ENCODE results near the gene PPP1R14C. TPM values are rescaled to one million over a fixed set of nuclear protein-coding genes. Genes with fewer than 3 reads are reported as not detected.

Gene PPP1R14C
- total and polyA plus RNA-seq, 10 of the 15 experiments (the other 5 are each of a cell fraction or from before 2014, with no cell fraction given) = 0.07 to 1.6 (median 0.13) TPM; not detected in 4

DNA sequence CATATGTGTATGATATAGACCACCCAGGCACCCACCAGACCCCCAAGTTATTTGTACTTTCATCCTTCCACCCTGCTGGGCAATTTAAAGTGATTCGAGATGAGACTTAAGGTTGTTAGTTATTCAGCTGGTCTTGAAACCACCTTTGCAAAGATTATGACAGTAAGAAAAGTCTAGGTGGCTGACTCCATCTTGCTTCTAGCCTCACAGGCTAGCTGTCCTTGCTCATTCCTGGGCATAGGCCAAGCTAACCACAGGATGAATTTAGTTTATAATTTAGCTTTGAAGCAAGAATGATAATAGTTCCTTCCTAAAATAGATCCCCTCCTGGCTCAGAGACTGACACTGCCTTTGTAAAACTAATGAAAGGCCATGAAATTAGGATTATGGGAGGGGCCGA is 154.0 kb downstream of the PPP1R14C start:
- whole genome bisulfite sequencing (ENCODE audit: insufficient coverage, insufficient replicate concordance, low lambda C conversion rate, missing lambda C conversion rate) = 0% methylated on average over 2 of the region's 2 CpGs
- H3K9ac ChIP-seq (ENCODE audit: control insufficient read depth, insufficient read depth, low read length) = no peak overlapping the region
- H3K9me3 ChIP-seq (replicated peaks; ENCODE audit: control insufficient read depth, insufficient read depth, low read length) = peaks cover 7% of the 10 kb centered on the region; the same call in 2 of the 3 replicates
- H2AFZ ChIP-seq (ENCODE audit: control insufficient read depth, low read depth, low read length) = no peak overlapping the region
- no peak for DNase-seq (ENCODE audit: low read depth, low spot score)
- H3K79me2 ChIP-seq (ENCODE audit: control insufficient read depth, insufficient read depth, low read length) = no peaks in the 10 kb centered on the region
- no peak overlapping the region for H3K4me2 ChIP-seq (ENCODE audit: control insufficient read depth, insufficient read depth)
- in situ Hi-C loops (cut with MboI) (no loop called here), intact Hi-C loops (cut with micrococcal nuclease; ENCODE audit: unreplicated experiment) (no loop called here)
- POLR2A ChIA-PET = no interaction called here
- SMC1A ChIA-PET (ENCODE audit: uncharacterized antibody, unreplicated experiment) = no interaction called here
- ATAC-seq = no peak
- no peak overlapping the region for H3K27ac ChIP-seq (ENCODE audit: control insufficient read depth, insufficient read depth)
- no peaks in the 10 kb centered on the region; a peak in 1 of 4 replicates for H3K27me3 ChIP-seq (replicated peaks in 1 of 2; ENCODE audit: control insufficient read depth in 2 of 2, insufficient read depth in 2 of 2, low read length in 1 of 2)
- RAD21 ChIA-PET (ENCODE audit: unreplicated experiment) = no interaction called here
- no TSS peak for BruUV-seq (replicated peaks)
- no peak for FAIRE-seq
- H3K36me3 ChIP-seq (ENCODE audit: control insufficient read depth in 2 of 2, insufficient read depth in 2 of 2, low read length in 1 of 2) = no peaks in the 10 kb centered on the region
- CTCF ChIA-PET = no interaction called here
- no peak overlapping the region for H3K4me3 ChIP-seq
- H3K4me1 ChIP-seq (ENCODE audit: control insufficient read depth, insufficient read depth, low read length) = no peaks in the 10 kb centered on the region
- H4K20me1 ChIP-seq (ENCODE audit: control insufficient read depth, insufficient read depth) = no peaks in the 10 kb centered on the region
- TF ChIP-seq SMARCA5 (IDR thresholded peaks at IDR 0.05) (no peak), RCOR1 (conservative IDR thresholded peaks at IDR 0.05; ENCODE audit: low read depth, low read length) (no peak), FOXM1 (IDR thresholded peaks at IDR 0.05; ENCODE audit: low read depth, low read length) (no peak), RBBP5 (conservative IDR thresholded peaks at IDR 0.05) (no peak), RELA (IDR thresholded peaks at IDR 0.05; ENCODE audit: borderline replicate concordance, partially characterized antibody) (no peak), PAX5 (IDR thresholded peaks at IDR 0.05; ENCODE audit: borderline replicate concordance, low read depth, low read length) (no peak), HCFC1 (IDR thresholded peaks at IDR 0.05; ENCODE audit: low read length) (no peak), NBN (IDR thresholded peaks at IDR 0.05) (no peak), EGR1 (IDR thresholded peaks at IDR 0.05; ENCODE audit: borderline replicate concordance in 1 of 2, low read depth in 2 of 2, low read length in 2 of 2) (no peak), TARDBP (IDR thresholded peaks at IDR 0.05; ENCODE audit: borderline replicate concordance) (no peak), JUND (IDR thresholded peaks at IDR 0.05; ENCODE audit: low read depth, low read length) (no peak), SMAD5 (IDR thresholded peaks at IDR 0.05; ENCODE audit: low read depth) (no peak)
- TF ChIP-seq, protein P1, sequence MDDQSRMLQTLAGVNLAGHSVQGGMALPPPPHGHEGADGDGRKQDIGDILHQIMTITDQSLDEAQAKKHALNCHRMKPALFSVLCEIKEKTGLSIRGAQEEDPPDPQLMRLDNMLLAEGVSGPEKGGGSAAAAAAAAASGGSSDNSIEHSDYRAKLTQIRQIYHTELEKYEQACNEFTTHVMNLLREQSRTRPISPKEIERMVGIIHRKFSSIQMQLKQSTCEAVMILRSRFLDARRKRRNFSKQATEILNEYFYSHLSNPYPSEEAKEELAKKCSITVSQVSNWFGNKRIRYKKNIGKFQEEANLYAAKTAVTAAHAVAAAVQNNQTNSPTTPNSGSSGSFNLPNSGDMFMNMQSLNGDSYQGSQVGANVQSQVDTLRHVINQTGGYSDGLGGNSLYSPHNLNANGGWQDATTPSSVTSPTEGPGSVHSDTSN (IDR thresholded peaks at IDR 0.05; ENCODE audit: insufficient replicate concordance, low read depth, low read length) = no peak
- TF ChIP-seq, protein P2, sequence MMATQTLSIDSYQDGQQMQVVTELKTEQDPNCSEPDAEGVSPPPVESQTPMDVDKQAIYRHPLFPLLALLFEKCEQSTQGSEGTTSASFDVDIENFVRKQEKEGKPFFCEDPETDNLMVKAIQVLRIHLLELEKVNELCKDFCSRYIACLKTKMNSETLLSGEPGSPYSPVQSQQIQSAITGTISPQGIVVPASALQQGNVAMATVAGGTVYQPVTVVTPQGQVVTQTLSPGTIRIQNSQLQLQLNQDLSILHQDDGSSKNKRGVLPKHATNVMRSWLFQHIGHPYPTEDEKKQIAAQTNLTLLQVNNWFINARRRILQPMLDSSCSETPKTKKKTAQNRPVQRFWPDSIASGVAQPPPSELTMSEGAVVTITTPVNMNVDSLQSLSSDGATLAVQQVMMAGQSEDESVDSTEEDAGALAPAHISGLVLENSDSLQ (IDR thresholded peaks at IDR 0.05) = no peak
- TF ChIP-seq, protein P3, sequence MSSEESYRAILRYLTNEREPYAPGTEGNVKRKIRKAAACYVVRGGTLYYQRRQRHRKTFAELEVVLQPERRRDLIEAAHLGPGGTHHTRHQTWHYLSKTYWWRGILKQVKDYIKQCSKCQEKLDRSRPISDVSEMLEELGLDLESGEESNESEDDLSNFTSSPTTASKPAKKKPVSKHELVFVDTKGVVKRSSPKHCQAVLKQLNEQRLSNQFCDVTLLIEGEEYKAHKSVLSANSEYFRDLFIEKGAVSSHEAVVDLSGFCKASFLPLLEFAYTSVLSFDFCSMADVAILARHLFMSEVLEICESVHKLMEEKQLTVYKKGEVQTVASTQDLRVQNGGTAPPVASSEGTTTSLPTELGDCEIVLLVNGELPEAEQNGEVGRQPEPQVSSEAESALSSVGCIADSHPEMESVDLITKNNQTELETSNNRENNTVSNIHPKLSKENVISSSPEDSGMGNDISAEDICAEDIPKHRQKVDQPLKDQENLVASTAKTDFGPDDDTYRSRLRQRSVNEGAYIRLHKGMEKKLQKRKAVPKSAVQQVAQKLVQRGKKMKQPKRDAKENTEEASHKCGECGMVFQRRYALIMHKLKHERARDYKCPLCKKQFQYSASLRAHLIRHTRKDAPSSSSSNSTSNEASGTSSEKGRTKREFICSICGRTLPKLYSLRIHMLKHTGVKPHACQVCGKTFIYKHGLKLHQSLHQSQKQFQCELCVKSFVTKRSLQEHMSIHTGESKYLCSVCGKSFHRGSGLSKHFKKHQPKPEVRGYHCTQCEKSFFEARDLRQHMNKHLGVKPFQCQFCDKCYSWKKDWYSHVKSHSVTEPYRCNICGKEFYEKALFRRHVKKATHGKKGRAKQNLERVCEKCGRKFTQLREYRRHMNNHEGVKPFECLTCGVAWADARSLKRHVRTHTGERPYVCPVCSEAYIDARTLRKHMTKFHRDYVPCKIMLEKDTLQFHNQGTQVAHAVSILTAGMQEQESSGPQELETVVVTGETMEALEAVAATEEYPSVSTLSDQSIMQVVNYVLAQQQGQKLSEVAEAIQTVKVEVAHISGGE (CRISPR knock-in tag; IDR thresholded peaks at IDR 0.05) = no peak
- TF ChIP-seq, protein P4, sequence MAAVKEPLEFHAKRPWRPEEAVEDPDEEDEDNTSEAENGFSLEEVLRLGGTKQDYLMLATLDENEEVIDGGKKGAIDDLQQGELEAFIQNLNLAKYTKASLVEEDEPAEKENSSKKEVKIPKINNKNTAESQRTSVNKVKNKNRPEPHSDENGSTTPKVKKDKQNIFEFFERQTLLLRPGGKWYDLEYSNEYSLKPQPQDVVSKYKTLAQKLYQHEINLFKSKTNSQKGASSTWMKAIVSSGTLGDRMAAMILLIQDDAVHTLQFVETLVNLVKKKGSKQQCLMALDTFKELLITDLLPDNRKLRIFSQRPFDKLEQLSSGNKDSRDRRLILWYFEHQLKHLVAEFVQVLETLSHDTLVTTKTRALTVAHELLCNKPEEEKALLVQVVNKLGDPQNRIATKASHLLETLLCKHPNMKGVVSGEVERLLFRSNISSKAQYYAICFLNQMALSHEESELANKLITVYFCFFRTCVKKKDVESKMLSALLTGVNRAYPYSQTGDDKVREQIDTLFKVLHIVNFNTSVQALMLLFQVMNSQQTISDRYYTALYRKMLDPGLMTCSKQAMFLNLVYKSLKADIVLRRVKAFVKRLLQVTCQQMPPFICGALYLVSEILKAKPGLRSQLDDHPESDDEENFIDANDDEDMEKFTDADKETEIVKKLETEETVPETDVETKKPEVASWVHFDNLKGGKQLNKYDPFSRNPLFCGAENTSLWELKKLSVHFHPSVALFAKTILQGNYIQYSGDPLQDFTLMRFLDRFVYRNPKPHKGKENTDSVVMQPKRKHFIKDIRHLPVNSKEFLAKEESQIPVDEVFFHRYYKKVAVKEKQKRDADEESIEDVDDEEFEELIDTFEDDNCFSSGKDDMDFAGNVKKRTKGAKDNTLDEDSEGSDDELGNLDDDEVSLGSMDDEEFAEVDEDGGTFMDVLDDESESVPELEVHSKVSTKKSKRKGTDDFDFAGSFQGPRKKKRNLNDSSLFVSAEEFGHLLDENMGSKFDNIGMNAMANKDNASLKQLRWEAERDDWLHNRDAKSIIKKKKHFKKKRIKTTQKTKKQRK (IDR thresholded peaks at IDR 0.05; ENCODE audit: low read depth, low read length) = no peak

Measured in GM12878 (cell line).